ENCODE measurements around the gene LY86. TPM values are rescaled to one million over a fixed set of nuclear protein-coding genes. Genes with fewer than 3 reads are reported as not detected.
A peak's percentile ranks its signal among the peaks of the same experiment; 100 is the strongest.

The LY86 gene
- total RNA-seq, 3 donors from 2014 or later: 1.2 to 2.8 (median 1.6) TPM

DNA sequence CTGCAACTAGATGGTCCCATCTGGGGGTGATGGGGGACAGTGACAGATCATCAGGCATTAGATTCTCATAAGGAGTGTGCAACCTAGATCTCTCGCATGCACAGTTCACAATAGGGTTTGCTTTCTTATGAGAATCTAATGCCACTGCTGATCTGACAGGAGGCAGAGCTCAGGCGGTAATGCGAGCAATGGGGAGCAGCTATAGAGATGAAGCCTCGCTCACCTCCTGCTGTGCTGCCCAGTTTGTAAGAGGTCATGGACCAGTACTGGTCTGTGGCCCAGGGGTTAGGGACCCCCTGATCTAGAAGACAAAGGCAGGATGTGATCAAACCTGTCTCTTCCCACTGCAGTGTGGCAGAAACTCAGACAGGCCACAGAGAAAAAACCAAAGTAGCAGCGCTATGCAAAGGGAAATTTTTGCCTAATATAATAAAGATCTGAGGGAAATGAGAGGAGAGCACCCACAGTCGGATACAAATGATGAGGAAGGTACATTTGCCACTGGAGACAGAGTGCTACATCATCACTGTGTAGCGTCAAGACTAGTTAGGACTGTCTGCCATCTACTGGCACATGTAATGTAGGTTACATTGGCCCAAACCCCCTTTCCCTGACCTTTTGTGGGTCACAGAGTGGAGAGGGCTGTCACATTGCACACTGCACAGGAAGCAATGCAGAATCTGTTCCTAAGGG is 4.1 kb upstream of the LY86 start:
- Histone ChIP-seq H3K36me3 (ENCODE audit: low read depth) (no peaks in the 10 kb centered on the region), H3K9me3 (no peaks in the 10 kb centered on the region), H3K4me3 (no peak overlapping the region), H3K4me1 (ENCODE audit: low read depth) (no peaks in the 10 kb centered on the region)
- DNase-seq (no peak), ATAC-seq (no peak)
- intact Hi-C loops (cut with DNase I, micrococcal nuclease): no loop called here
- TF ChIP-seq, protein P1, sequence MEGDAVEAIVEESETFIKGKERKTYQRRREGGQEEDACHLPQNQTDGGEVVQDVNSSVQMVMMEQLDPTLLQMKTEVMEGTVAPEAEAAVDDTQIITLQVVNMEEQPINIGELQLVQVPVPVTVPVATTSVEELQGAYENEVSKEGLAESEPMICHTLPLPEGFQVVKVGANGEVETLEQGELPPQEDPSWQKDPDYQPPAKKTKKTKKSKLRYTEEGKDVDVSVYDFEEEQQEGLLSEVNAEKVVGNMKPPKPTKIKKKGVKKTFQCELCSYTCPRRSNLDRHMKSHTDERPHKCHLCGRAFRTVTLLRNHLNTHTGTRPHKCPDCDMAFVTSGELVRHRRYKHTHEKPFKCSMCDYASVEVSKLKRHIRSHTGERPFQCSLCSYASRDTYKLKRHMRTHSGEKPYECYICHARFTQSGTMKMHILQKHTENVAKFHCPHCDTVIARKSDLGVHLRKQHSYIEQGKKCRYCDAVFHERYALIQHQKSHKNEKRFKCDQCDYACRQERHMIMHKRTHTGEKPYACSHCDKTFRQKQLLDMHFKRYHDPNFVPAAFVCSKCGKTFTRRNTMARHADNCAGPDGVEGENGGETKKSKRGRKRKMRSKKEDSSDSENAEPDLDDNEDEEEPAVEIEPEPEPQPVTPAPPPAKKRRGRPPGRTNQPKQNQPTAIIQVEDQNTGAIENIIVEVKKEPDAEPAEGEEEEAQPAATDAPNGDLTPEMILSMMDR (IDR thresholded peaks at IDR 0.05): no peak

GRCh38 chr6:6585003-6585311 is 3.6 kb upstream of the LY86 start:
- no peaks in the 10 kb centered on the region for H3K4me1 ChIP-seq (ENCODE audit: low read depth)
- intact Hi-C loops (cut with DNase I, micrococcal nuclease): no loop called here
- ATAC-seq (no peak), DNase-seq (no peak)
- no peaks in the 10 kb centered on the region for H3K36me3 ChIP-seq (ENCODE audit: low read depth)
- H3K4me3 ChIP-seq: no peak overlapping the region
- no peaks in the 10 kb centered on the region for H3K9me3 ChIP-seq
- TF ChIP-seq, protein P1 (IDR thresholded peaks at IDR 0.05): no peak

GRCh38 chr6:6586167-6586566 is 2.4 kb upstream of the LY86 start:
- ATAC-seq (no peak), DNase-seq (no peak)
- TF ChIP-seq, protein P1 (IDR thresholded peaks at IDR 0.05): no peak
- H3K9me3 ChIP-seq: no peaks in the 10 kb centered on the region
- H3K36me3 ChIP-seq (ENCODE audit: low read depth): no peaks in the 10 kb centered on the region
- intact Hi-C loops (cut with DNase I, micrococcal nuclease): no loop called here
- H3K4me1 ChIP-seq (ENCODE audit: low read depth): no peaks in the 10 kb centered on the region
- H3K4me3 ChIP-seq: no peak overlapping the region

DNA sequence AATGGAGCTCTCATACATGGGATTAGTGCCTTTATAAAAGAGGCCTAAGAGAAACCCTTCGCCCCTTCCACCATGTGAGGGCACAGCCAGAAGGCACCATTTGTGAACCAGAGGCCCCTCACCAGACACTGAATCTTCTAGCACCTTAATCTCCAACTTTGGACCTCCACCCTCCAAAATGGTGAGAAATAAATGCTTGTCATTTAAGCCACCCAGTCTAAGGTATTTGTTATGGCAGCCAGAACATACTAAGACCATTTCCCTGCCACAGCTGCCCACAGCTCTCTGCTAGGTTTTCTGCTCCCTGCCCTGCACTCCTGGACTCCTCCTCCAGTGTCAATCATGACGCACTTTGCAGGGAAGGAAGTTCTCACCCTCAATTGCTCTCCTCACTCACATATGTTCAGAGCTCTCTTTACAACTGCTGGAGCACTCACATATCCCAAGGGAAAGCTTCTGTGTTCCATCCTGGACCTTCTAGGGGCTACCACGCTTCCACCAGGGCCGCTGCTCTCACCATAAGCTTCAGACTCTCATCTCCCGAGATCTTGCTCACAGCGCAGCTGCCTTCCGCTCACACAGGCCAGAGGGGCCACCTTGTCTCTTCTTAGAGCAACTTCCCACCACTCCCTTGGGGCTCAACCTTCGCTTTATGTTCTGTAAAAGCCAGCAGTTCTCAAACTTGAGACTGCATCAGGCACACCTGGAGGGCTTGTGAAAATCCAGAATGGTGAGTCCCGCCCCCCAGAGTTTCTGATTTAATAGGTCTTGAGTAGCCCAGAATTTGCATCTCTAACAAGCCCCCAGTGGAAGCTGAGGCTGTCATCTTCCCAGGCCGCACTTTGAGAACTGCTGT is 1.6 kb upstream of the LY86 start:
- no peak for DNase-seq
- peak; percentile 41 for ATAC-seq
- H3K36me3 ChIP-seq (ENCODE audit: low read depth): no peaks in the 10 kb centered on the region
- H3K9me3 ChIP-seq: no peaks in the 10 kb centered on the region
- H3K4me3 ChIP-seq: no peak overlapping the region
- TF ChIP-seq, protein P1 (IDR thresholded peaks at IDR 0.05): no peak
- no peaks in the 10 kb centered on the region for H3K4me1 ChIP-seq (ENCODE audit: low read depth)
- intact Hi-C loops (cut with DNase I, micrococcal nuclease): no loop called here

GRCh38 chr6:6587696-6588063 is 840 bp upstream of the LY86 start:
- no peak for DNase-seq
- no peak for ATAC-seq
- Histone ChIP-seq H3K9me3 (no peaks in the 10 kb centered on the region), H3K36me3 (ENCODE audit: low read depth) (no peaks in the 10 kb centered on the region), H3K4me1 (ENCODE audit: low read depth) (no peaks in the 10 kb centered on the region), H3K4me3 (no peak overlapping the region)
- intact Hi-C loops (cut with DNase I, micrococcal nuclease): no loop called here
- TF ChIP-seq, protein P1 (IDR thresholded peaks at IDR 0.05): no peak

Data from mucosa of descending colon (tissue), 3 donors.